Bronchial epithelial cell (primary cell): ENCODE data around the gene GNAI3. TPM values are rescaled to one million over a fixed set of nuclear protein-coding genes. Genes with fewer than 3 reads are reported as not detected.

Experiments
- DNase-seq: peaks from one replicate; pipeline ENCODE4 v3.0.0-alpha.2; 2010; ENCODE audit warnings: low read depth
- FAIRE-seq: peaks from 2 replicates; lab custom pipeline; 2011; peaks lifted over from hg19 to GRCh38; lab: Jason Lieb, UNC
- H3K27me3 ChIP-seq: 2 replicates; pipeline ENCODE4 v1.5.1; 2011; ENCODE audit warnings: low read length; ENCODE audit not compliant: control insufficient read depth, insufficient read depth
- H3K36me3 ChIP-seq: 2 replicates; pipeline ENCODE4 v1.5.1; 2011; ENCODE audit warnings: low read length; ENCODE audit not compliant: control insufficient read depth, insufficient read depth
- H3K4me3 ChIP-seq: 2 replicates; pipeline ENCODE4 v1.5.1; 2011; ENCODE audit warnings: mild to moderate bottlenecking, low read depth, low read length, control low read depth
- total RNA-seq: library from RNA; depleted of rRNA; stranded (reverse); fragments of >200 nt; gene quantifications from 2 replicates; pipeline ENCODE4 v1.2.1, GENCODE V29; 2014
- TF ChIP-seq, protein P1 (sequence below): IDR thresholded peaks from 2 replicates; pipeline ENCODE4 v1.5.1; 2011; ENCODE audit warnings: mild to moderate bottlenecking, moderate library complexity, low read length, control low read depth, inconsistent platforms; ENCODE audit not compliant: insufficient read depth, severe bottlenecking

The GNAI3 gene
- total RNA-seq, 1 donor from 2014 or later, result 18.7 TPM

- DNase-seq (no peak), FAIRE-seq (no peak)
- Histone ChIP-seq H3K4me3 (no peak overlapping the region), H3K36me3 (peaks cover 1% of the 10 kb centered on the region), H3K27me3 (no peaks in the 10 kb centered on the region)
- TF ChIP-seq, protein P1, sequence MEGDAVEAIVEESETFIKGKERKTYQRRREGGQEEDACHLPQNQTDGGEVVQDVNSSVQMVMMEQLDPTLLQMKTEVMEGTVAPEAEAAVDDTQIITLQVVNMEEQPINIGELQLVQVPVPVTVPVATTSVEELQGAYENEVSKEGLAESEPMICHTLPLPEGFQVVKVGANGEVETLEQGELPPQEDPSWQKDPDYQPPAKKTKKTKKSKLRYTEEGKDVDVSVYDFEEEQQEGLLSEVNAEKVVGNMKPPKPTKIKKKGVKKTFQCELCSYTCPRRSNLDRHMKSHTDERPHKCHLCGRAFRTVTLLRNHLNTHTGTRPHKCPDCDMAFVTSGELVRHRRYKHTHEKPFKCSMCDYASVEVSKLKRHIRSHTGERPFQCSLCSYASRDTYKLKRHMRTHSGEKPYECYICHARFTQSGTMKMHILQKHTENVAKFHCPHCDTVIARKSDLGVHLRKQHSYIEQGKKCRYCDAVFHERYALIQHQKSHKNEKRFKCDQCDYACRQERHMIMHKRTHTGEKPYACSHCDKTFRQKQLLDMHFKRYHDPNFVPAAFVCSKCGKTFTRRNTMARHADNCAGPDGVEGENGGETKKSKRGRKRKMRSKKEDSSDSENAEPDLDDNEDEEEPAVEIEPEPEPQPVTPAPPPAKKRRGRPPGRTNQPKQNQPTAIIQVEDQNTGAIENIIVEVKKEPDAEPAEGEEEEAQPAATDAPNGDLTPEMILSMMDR, result no peak
Measured at GRCh38 chr1:109569323-109569722, 20.9 kb downstream of the GNAI3 start.

DNA sequence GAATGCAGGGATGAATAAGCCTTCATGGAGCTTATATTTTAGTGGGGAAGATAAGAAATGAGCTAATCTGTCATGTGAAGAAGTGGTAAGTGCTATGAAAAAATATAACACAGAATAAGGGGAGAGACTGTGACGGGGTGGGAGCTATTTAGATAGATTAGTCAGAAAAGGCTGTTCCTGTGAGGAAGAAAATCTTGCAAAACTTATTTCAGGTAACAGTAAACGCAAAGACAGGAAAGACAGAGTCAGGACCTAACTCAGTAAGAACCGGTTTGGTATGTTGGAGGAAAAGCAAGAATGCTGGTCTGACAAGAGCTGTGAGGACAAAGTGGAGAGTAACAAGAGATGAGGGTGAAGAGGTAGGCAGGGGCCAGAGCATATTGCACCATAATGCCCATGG is 22.0 kb downstream of the GNAI3 start:
- Histone ChIP-seq H3K4me3 (no peak overlapping the region), H3K36me3 (no peaks in the 10 kb centered on the region), H3K27me3 (no peaks in the 10 kb centered on the region)
- DNase-seq, result peak; percentile 95
- no peak for FAIRE-seq
- TF ChIP-seq, protein P1, result no peak

- DNase-seq, result no peak
- H3K4me3 ChIP-seq, result no peak overlapping the region
- no peaks in the 10 kb centered on the region for H3K27me3 ChIP-seq
- TF ChIP-seq, protein P1, result no peak
- no peak for FAIRE-seq
- peaks cover under 1% of the 10 kb centered on the region for H3K36me3 ChIP-seq
Measured at GRCh38 chr1:109573785-109574184, 25.4 kb downstream of the GNAI3 start.

GRCh38 chr1:109578947-109579443 is 30.6 kb downstream of the GNAI3 start:
- Histone ChIP-seq H3K4me3 (no peak overlapping the region), H3K36me3 (peaks cover 8% of the 10 kb centered on the region), H3K27me3 (no peaks in the 10 kb centered on the region)
- no peak for FAIRE-seq
- no peak for DNase-seq
- TF ChIP-seq, protein P1, result no peak

DNA sequence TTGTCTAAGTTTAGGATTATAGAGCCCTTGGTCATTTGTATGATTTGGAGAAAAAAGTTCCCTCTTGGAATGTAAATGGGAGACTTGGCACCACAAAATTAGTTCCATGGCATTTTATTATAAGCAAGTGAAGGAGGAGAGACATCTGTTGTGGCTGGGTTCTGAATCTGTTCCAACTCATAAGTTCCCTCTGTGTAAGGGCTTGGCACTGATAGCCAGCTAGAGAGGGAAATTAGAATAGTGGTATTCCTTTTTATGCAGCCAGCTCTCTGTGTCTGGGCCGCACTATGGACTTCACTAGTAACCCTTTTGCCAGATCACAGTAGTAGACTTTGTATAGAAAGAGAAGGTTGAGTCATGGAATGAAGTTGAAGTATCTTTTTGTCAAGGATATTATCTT is 31.1 kb downstream of the GNAI3 start:
- no peaks in the 10 kb centered on the region for H3K27me3 ChIP-seq
- no peak overlapping the region for H3K4me3 ChIP-seq
- peaks cover 8% of the 10 kb centered on the region for H3K36me3 ChIP-seq
- FAIRE-seq (no peak), DNase-seq (no peak)
- TF ChIP-seq, protein P1, result no peak

GRCh38 chr1:109582021-109582420 is 33.6 kb downstream of the GNAI3 start:
- no peak for FAIRE-seq
- TF ChIP-seq, protein P1, result no peak
- Histone ChIP-seq H3K27me3 (no peaks in the 10 kb centered on the region), H3K4me3 (no peak overlapping the region), H3K36me3 (peaks cover 13% of the 10 kb centered on the region)
- no peak for DNase-seq
